ENCODE data around the gene PIK3R2. TPM values are rescaled to one million over a fixed set of nuclear protein-coding genes. Genes with fewer than 3 reads are reported as not detected.

Gene PIK3R2
- total and polyA plus RNA-seq, 2 donors, result 6.5 to 15.1 TPM

- 95% methylated on average over 8 of the region's 8 CpGs for WGBS
- H3K9me3 ChIP-seq (ENCODE audit: control insufficient read depth in 2 of 2, insufficient read depth in 1 of 2, low read length in 1 of 2), result no peaks in the 10 kb centered on the region
- peaks cover 2 to 33% of the 10 kb centered on the region in 2 donors for H3K27me3 ChIP-seq (ENCODE audit: control insufficient read depth in 2 of 2, insufficient read depth in 1 of 2, low read length in 1 of 2)
- H3K27ac ChIP-seq (ENCODE audit: low read depth in 1 of 2, low read length in 1 of 2), result peak overlapping the region in 1 of 2 donors; percentile 36
- peaks cover 23 to 25% of the 10 kb centered on the region in 2 donors for H3K36me3 ChIP-seq (ENCODE audit: control insufficient read depth in 2 of 2, insufficient read depth in 2 of 2, low read length in 1 of 2)
- no peak for DNase-seq (ENCODE audit: low read depth in 6 of 9, low spot score in 9 of 9)
- H3K4me1 ChIP-seq (ENCODE audit: control insufficient read depth in 2 of 2, insufficient read depth in 2 of 2, low read length in 2 of 2), result peaks cover 5 to 20% of the 10 kb centered on the region in 2 donors
- H3K4me3 ChIP-seq (ENCODE audit: low read length in 2 of 2), result no peak overlapping the region
Observed at GRCh38 chr19:18171605-18172327, 18.8 kb downstream of the PIK3R2 start.

GRCh38 chr19:18172331-18173053 lies 19.5 kb downstream of the PIK3R2 start:
- Histone ChIP-seq H3K27me3 (ENCODE audit: control insufficient read depth in 2 of 2, insufficient read depth in 1 of 2, low read length in 1 of 2) (peaks cover 2 to 33% of the 10 kb centered on the region in 2 donors), H3K9me3 (ENCODE audit: control insufficient read depth in 2 of 2, insufficient read depth in 1 of 2, low read length in 1 of 2) (no peaks in the 10 kb centered on the region), H3K4me1 (ENCODE audit: control insufficient read depth in 2 of 2, insufficient read depth in 2 of 2, low read length in 2 of 2) (peaks cover 5 to 20% of the 10 kb centered on the region in 2 donors), H3K36me3 (ENCODE audit: control insufficient read depth in 2 of 2, insufficient read depth in 2 of 2, low read length in 1 of 2) (peaks cover 16 to 19% of the 10 kb centered on the region in 2 donors), H3K4me3 (ENCODE audit: low read length in 2 of 2) (no peak overlapping the region), H3K27ac (ENCODE audit: low read depth in 1 of 2, low read length in 1 of 2) (no peak overlapping the region)
- WGBS, result 96% methylated on average over 7 of the region's 7 CpGs
- no peak for DNase-seq (ENCODE audit: low read depth in 6 of 9, low spot score in 9 of 9)

- Histone ChIP-seq H3K9me3 (ENCODE audit: control insufficient read depth in 2 of 2, insufficient read depth in 1 of 2, low read length in 1 of 2) (no peaks in the 10 kb centered on the region), H3K4me1 (ENCODE audit: control insufficient read depth in 2 of 2, insufficient read depth in 2 of 2, low read length in 2 of 2) (peaks cover 5 to 20% of the 10 kb centered on the region in 2 donors), H3K36me3 (ENCODE audit: control insufficient read depth in 2 of 2, insufficient read depth in 2 of 2, low read length in 1 of 2) (peaks cover 14 to 16% of the 10 kb centered on the region in 2 donors), H3K27me3 (ENCODE audit: control insufficient read depth in 2 of 2, insufficient read depth in 1 of 2, low read length in 1 of 2) (peaks cover 2 to 37% of the 10 kb centered on the region in 2 donors), H3K4me3 (ENCODE audit: low read length in 2 of 2) (peak overlapping the region in 1 of 2 donors; percentile 51), H3K27ac (ENCODE audit: low read depth in 1 of 2, low read length in 1 of 2) (peak overlapping the region; percentile 36 to 55)
- no peak for DNase-seq (ENCODE audit: low read depth in 6 of 9, low spot score in 9 of 9)
- 46% methylated on average over 18 of the region's 18 CpGs for WGBS
Observed at GRCh38 chr19:18173054-18173571, 20.1 kb downstream of the PIK3R2 start.

- Histone ChIP-seq H3K27ac (ENCODE audit: low read depth in 1 of 2, low read length in 1 of 2) (peak within 1 kb of the TSS; percentile 36 to 55), H3K27me3 (ENCODE audit: control insufficient read depth in 2 of 2, insufficient read depth in 1 of 2, low read length in 1 of 2) (peaks cover 2 to 37% of the 10 kb centered on the region in 2 donors), H3K4me1 (ENCODE audit: control insufficient read depth in 2 of 2, insufficient read depth in 2 of 2, low read length in 2 of 2) (peaks cover 5 to 20% of the 10 kb centered on the region in 2 donors), H3K36me3 (ENCODE audit: control insufficient read depth in 2 of 2, insufficient read depth in 2 of 2, low read length in 1 of 2) (peaks cover 7 to 14% of the 10 kb centered on the region in 2 donors), H3K4me3 (ENCODE audit: low read length in 2 of 2) (peak within 1 kb of the TSS; percentile 48 to 51), H3K9me3 (ENCODE audit: control insufficient read depth in 2 of 2, insufficient read depth in 1 of 2, low read length in 1 of 2) (no peaks in the 10 kb centered on the region)
- under 1% methylated on average over 47 of the region's 47 CpGs for WGBS
- DNase-seq (ENCODE audit: low read depth in 6 of 9, low spot score in 9 of 9), result peak in 2 of 9 donors; percentile 41 to 63
Observed at GRCh38 chr19:18173572-18174288, 20.8 kb downstream of the PIK3R2 start, which contains the start of gene IFI30. Gene IFI30, plus strand, starts transcription at chr19:18173813. Its CDS starts 29 bp downstream, at chr19:18173842.

- no peak overlapping the region for H3K27ac ChIP-seq (ENCODE audit: low read depth in 1 of 2, low read length in 1 of 2)
- no peak for DNase-seq (ENCODE audit: low read depth in 6 of 9, low spot score in 9 of 9)
- 93% methylated on average over 11 of the region's 11 CpGs for WGBS
- no peaks in the 10 kb centered on the region for H3K9me3 ChIP-seq (ENCODE audit: control insufficient read depth in 2 of 2, insufficient read depth in 1 of 2, low read length in 1 of 2)
- peaks cover 0 to 4% of the 10 kb centered on the region in 2 donors for H3K36me3 ChIP-seq (ENCODE audit: control insufficient read depth in 2 of 2, insufficient read depth in 2 of 2, low read length in 1 of 2)
- H3K4me1 ChIP-seq (ENCODE audit: control insufficient read depth in 2 of 2, insufficient read depth in 2 of 2, low read length in 2 of 2), result peaks cover 5 to 20% of the 10 kb centered on the region in 2 donors
- H3K27me3 ChIP-seq (ENCODE audit: control insufficient read depth in 2 of 2, insufficient read depth in 1 of 2, low read length in 1 of 2), result peaks cover 2 to 37% of the 10 kb centered on the region in 2 donors
- H3K4me3 ChIP-seq (ENCODE audit: low read length in 2 of 2), result peak overlapping the region in 1 of 2 donors; percentile 51
Observed at GRCh38 chr19:18174983-18175382, 22.0 kb downstream of the PIK3R2 start.

GRCh38 chr19:18176367-18177310 lies 23.7 kb downstream of the PIK3R2 start:
- no peaks in the 10 kb centered on the region for H3K9me3 ChIP-seq (ENCODE audit: control insufficient read depth in 2 of 2, insufficient read depth in 1 of 2, low read length in 1 of 2)
- no peak for DNase-seq (ENCODE audit: low read depth in 6 of 9, low spot score in 9 of 9)
- no peak overlapping the region for H3K27ac ChIP-seq (ENCODE audit: low read depth in 1 of 2, low read length in 1 of 2)
- H3K4me3 ChIP-seq (ENCODE audit: low read length in 2 of 2), result no peak overlapping the region
- peaks cover 2 to 40% of the 10 kb centered on the region in 2 donors for H3K27me3 ChIP-seq (ENCODE audit: control insufficient read depth in 2 of 2, insufficient read depth in 1 of 2, low read length in 1 of 2)
- 97% methylated on average over 19 of the region's 19 CpGs for WGBS
- peaks cover 5 to 17% of the 10 kb centered on the region in 2 donors for H3K4me1 ChIP-seq (ENCODE audit: control insufficient read depth in 2 of 2, insufficient read depth in 2 of 2, low read length in 2 of 2)
- H3K36me3 ChIP-seq (ENCODE audit: control insufficient read depth in 2 of 2, insufficient read depth in 2 of 2, low read length in 1 of 2), result no peaks in the 10 kb centered on the region

GRCh38 chr19:18179957-18180356 lies 27.0 kb downstream of the PIK3R2 start:
- 76% methylated on average over 5 of the region's 5 CpGs for WGBS
- H3K4me3 ChIP-seq (ENCODE audit: low read length in 2 of 2), result no peak overlapping the region

GRCh38 chr19:18183529-18183928 lies 30.6 kb downstream of the PIK3R2 start:
- no peaks in the 10 kb centered on the region for H3K9me3 ChIP-seq (ENCODE audit: control insufficient read depth in 2 of 2, insufficient read depth in 1 of 2, low read length in 1 of 2)
- H3K27ac ChIP-seq (ENCODE audit: low read depth in 1 of 2, low read length in 1 of 2), result no peak overlapping the region
- H3K36me3 ChIP-seq (ENCODE audit: control insufficient read depth in 2 of 2, insufficient read depth in 2 of 2, low read length in 1 of 2), result no peaks in the 10 kb centered on the region
- no peak for DNase-seq (ENCODE audit: low read depth in 6 of 9, low spot score in 9 of 9)
- H3K27me3 ChIP-seq (ENCODE audit: control insufficient read depth in 2 of 2, insufficient read depth in 1 of 2, low read length in 1 of 2), result peaks cover 0 to 3% of the 10 kb centered on the region in 2 donors
- no peaks in the 10 kb centered on the region for H3K4me1 ChIP-seq (ENCODE audit: control insufficient read depth in 2 of 2, insufficient read depth in 2 of 2, low read length in 2 of 2)
- no peak overlapping the region for H3K4me3 ChIP-seq (ENCODE audit: low read length in 2 of 2)

More at GRCh38 chr19:18179957-18180356, 27.0 kb downstream of the PIK3R2 start:
- Histone ChIP-seq H3K27me3 (ENCODE audit: control insufficient read depth in 2 of 2, insufficient read depth in 1 of 2, low read length in 1 of 2) (peaks cover 0 to 15% of the 10 kb centered on the region in 2 donors), H3K9me3 (ENCODE audit: control insufficient read depth in 2 of 2, insufficient read depth in 1 of 2, low read length in 1 of 2) (no peaks in the 10 kb centered on the region), H3K27ac (ENCODE audit: low read depth in 1 of 2, low read length in 1 of 2) (no peak overlapping the region), H3K4me1 (ENCODE audit: control insufficient read depth in 2 of 2, insufficient read depth in 2 of 2, low read length in 2 of 2) (no peaks in the 10 kb centered on the region), H3K36me3 (ENCODE audit: control insufficient read depth in 2 of 2, insufficient read depth in 2 of 2, low read length in 1 of 2) (no peaks in the 10 kb centered on the region)
- DNase-seq (ENCODE audit: low read depth in 6 of 9, low spot score in 9 of 9), result no peak

All from thymus (tissue), 11 donors.